HL-60/S4 treated with retinoic acid at 250 ng/mL for 4 days and 3 days (cell line): ENCODE measurements around the gene CBFA2T3.

ENCODE experiments used
- in situ Hi-C: fragments of 300-500 bp; cut with MboI; formaldehyde crosslinking; loops from 2 replicates; pipeline ENCODE4 v1.7.0; 2022; ENCODE audit warnings: low sequenced_read_pairs

CBFA2T3 gene

GRCh38 chr16:88965411-88965810, 11.6 kb downstream of the CBFA2T3 start:
- in situ Hi-C loops = loop anchor here (25.0 kb wide), 1 partner anchor 97 kb away; no protein-coding TSS in a partner anchor

- in situ Hi-C loops = loop anchor here (25.0 kb wide), 1 partner anchor 98 kb away; no protein-coding TSS in a partner anchor
These were observed 12.4 kb downstream of the CBFA2T3 start for GRCh38 chr16:88964636-88965035.

- in situ Hi-C loops = loop anchor here (25.0 kb wide), 1 partner anchor 99 kb away; no protein-coding TSS in a partner anchor
These were observed 13.4 kb downstream of the CBFA2T3 start for GRCh38 chr16:88963583-88963982.

- in situ Hi-C loops = loop anchor here (25.0 kb wide), 1 partner anchor 100 kb away; no protein-coding TSS in a partner anchor
These were observed 14.4 kb downstream of the CBFA2T3 start for GRCh38 chr16:88962478-88963152.

- in situ Hi-C loops = loop anchor here (25.0 kb wide), 1 partner anchor 101 kb away; no protein-coding TSS in a partner anchor
These were observed 16.0 kb downstream of the CBFA2T3 start for GRCh38 chr16:88961011-88961410.

GRCh38 chr16:88960516-88960915, 16.5 kb downstream of the CBFA2T3 start:
- in situ Hi-C loops = loop anchor here (25.0 kb wide), 1 partner anchor 102 kb away; no protein-coding TSS in a partner anchor

GRCh38 chr16:88959022-88959421, 18.0 kb downstream of the CBFA2T3 start:
- in situ Hi-C loops = loop anchor here (25.0 kb wide), 1 partner anchor 103 kb away; no protein-coding TSS in a partner anchor

- in situ Hi-C loops = loop anchor here (25.0 kb wide), 1 partner anchor 104 kb away; no protein-coding TSS in a partner anchor
These were observed 19.0 kb downstream of the CBFA2T3 start for GRCh38 chr16:88957887-88958577.

- in situ Hi-C loops = loop anchor here (25.0 kb wide), 1 partner anchor 105 kb away; no protein-coding TSS in a partner anchor
These were observed 19.6 kb downstream of the CBFA2T3 start for GRCh38 chr16:88957433-88957767.

- in situ Hi-C loops = loop anchor here (25.0 kb wide), 1 partner anchor 106 kb away; no protein-coding TSS in a partner anchor
These were observed 20.2 kb downstream of the CBFA2T3 start for GRCh38 chr16:88956546-88957432.

- in situ Hi-C loops = loop anchor here (25.0 kb wide), 1 partner anchor 106 kb away; no protein-coding TSS in a partner anchor
These were observed 21.1 kb downstream of the CBFA2T3 start for GRCh38 chr16:88955906-88956305.

GRCh38 chr16:88953003-88953690, 23.9 kb downstream of the CBFA2T3 start:
- in situ Hi-C loops = loop anchor here (25.0 kb wide), 1 partner anchor 109 kb away; no protein-coding TSS in a partner anchor

GRCh38 chr16:88951989-88952388, 25.0 kb downstream of the CBFA2T3 start:
- in situ Hi-C loops = loop anchor here (25.0 kb wide), 1 partner anchor 110 kb away; no protein-coding TSS in a partner anchor

- in situ Hi-C loops = loop anchor here (25.0 kb wide), 1 partner anchor 111 kb away; no protein-coding TSS in a partner anchor
These were observed 25.5 kb downstream of the CBFA2T3 start for GRCh38 chr16:88951501-88951900.

GRCh38 chr16:88948781-88949490, 28.1 kb downstream of the CBFA2T3 start:
- in situ Hi-C loops = no loop called here

- in situ Hi-C loops = no loop called here
These were observed 31.5 kb downstream of the CBFA2T3 start for GRCh38 chr16:88945473-88945872.

- in situ Hi-C loops = no loop called here
These were observed 33.3 kb downstream of the CBFA2T3 start for GRCh38 chr16:88943741-88944140.

- in situ Hi-C loops = no loop called here
These were observed 33.8 kb downstream of the CBFA2T3 start for GRCh38 chr16:88943131-88943664.
